Caco-2 (cell line): ENCODE data around the gene NOX5. TPM values are rescaled to one million over a fixed set of nuclear protein-coding genes. Genes with fewer than 3 reads are reported as not detected.

Experiments
- BruUV-seq: library from RNA; stranded (reverse); fragments of 400-500 nt; replicated peaks from 2 replicates; lab custom pipeline; 2021; lab: Mats Ljungman, UMichigan
- CTCF ChIA-PET: fragments of 300-600 bp; sonication (Branson Sonifier 250); formaldehyde crosslinking; loops from one replicate; lab custom pipeline; 2022; ENCODE audit warnings: antibody characterized with exemption; lab: Charles Lee
- POLR2A ChIA-PET: fragments of 300-600 bp; sonication (Branson Sonifier 250); formaldehyde crosslinking; loops from one replicate; lab custom pipeline; 2022; ENCODE audit warnings: antibody characterized with exemption; lab: Charles Lee
- DNase-seq, 2 experiments: peaks; one replicate each; pipeline versions ENCODE4 v3.0.0 to v3.0.0-alpha.2; 2020 to 2022
- H3K27me3 ChIP-seq: replicated peaks from 2 replicates; pipeline ENCODE4 v1.6.0; 2011; ENCODE audit warnings: low read length; ENCODE audit not compliant: control insufficient read depth, insufficient read depth
- H3K36me3 ChIP-seq: 2 replicates; pipeline ENCODE4 v1.5.1; 2011; ENCODE audit warnings: low read length; ENCODE audit not compliant: control insufficient read depth, insufficient read depth
- H3K4me1 ChIP-seq: fragments of 250-450 bp; sonication (Bioruptor Pico); 2 replicates; pipeline ENCODE4 v1.5.1; 2020; ENCODE audit warnings: mild to moderate bottlenecking
- H3K4me3 ChIP-seq: 2 replicates; pipeline ENCODE4 v1.5.1; 2011; ENCODE audit warnings: low read depth, mild to moderate bottlenecking, control low read depth, low read length
- H3K9me3 ChIP-seq: fragments of 250-450 bp; sonication (Bioruptor Pico); 2 replicates; pipeline ENCODE4 v1.5.1; 2020; ENCODE audit warnings: mild to moderate bottlenecking, moderate library complexity
- H3K27ac Mint-ChIP-seq: one replicate; pipeline ENCODE4 v1.8.0; 2022; ENCODE audit warnings: mixed read lengths; ENCODE audit not compliant: unreplicated experiment
- H3K27me3 Mint-ChIP-seq: one replicate; pipeline ENCODE4 v1.8.0; 2022; ENCODE audit warnings: mixed read lengths; ENCODE audit not compliant: insufficient read depth, unreplicated experiment
- H3K36me3 Mint-ChIP-seq: one replicate; pipeline ENCODE4 v1.8.0; 2022; ENCODE audit warnings: mild to moderate bottlenecking, mixed read lengths; ENCODE audit not compliant: insufficient read depth, unreplicated experiment
- H3K4me1 Mint-ChIP-seq: one replicate; pipeline ENCODE4 v1.8.0; 2022; ENCODE audit warnings: low read depth, mixed read lengths; ENCODE audit not compliant: unreplicated experiment
- H3K4me3 Mint-ChIP-seq: one replicate; pipeline ENCODE4 v1.8.0; 2022; ENCODE audit warnings: mild to moderate bottlenecking, moderate library complexity, mixed read lengths; ENCODE audit not compliant: unreplicated experiment
- H3K9me3 Mint-ChIP-seq: one replicate; pipeline ENCODE4 v1.8.0; 2022; ENCODE audit warnings: mixed read lengths; ENCODE audit not compliant: unreplicated experiment
- CTCF ChIP-seq, 2 experiments: fragments of 200-600 bp in 1 of 2; IDR thresholded peaks; 1 replicate in 1 of 2; 2 replicates in 1 of 2; pipeline versions ENCODE4 v1.5.1 to v1.8.0; 2011 to 2022; ENCODE audit warnings: antibody characterized with exemption in 1 of 2, control low read depth in 1 of 2, inconsistent platforms in 1 of 2, low read depth in 1 of 2, low read length in 1 of 2, mild to moderate bottlenecking in 1 of 2, moderate library complexity in 1 of 2; ENCODE audit not compliant: insufficient read depth in 1 of 2, severe bottlenecking in 1 of 2, unreplicated experiment in 1 of 2
- intact Hi-C: fragments of 100-400 bp; cut with micrococcal nuclease; formaldehyde crosslinking; loops from one replicate; pipeline ENCODE4 v1.10.0; 2022; ENCODE audit not compliant: unreplicated experiment
- total RNA-seq: library from RNA; stranded (reverse); gene quantifications from 2 replicates; pipeline ENCODE4 v1.2.3, GENCODE V29; 2022

The NOX5 gene
- total RNA-seq, 1 experiment from 2014 or later: 0.05 TPM

GRCh38 chr15:69025320-69025719, 10.8 kb downstream of the NOX5 start:
- Mint-ChIP-seq H3K9me3 (no peaks in the 10 kb centered on the region), H3K4me1 (no peaks in the 10 kb centered on the region), H3K4me3 (no peak overlapping the region), H3K27ac (no peak overlapping the region), H3K27me3 (no peaks in the 10 kb centered on the region), H3K36me3 (no peaks in the 10 kb centered on the region)
- ChIA-PET CTCF (interaction anchor here (0.6 kb wide), 1 partner anchor 9 kb away, joined by 3 read pairs; no protein-coding TSS in a partner anchor), POLR2A (no interaction called here)
- DNase-seq: no peak
- no peaks in the 10 kb centered on the region for H3K36me3 ChIP-seq
- no peaks in the 10 kb centered on the region for H3K4me1 ChIP-seq
- H3K4me3 ChIP-seq: no peak overlapping the region
- no TSS peak for BruUV-seq
- H3K9me3 ChIP-seq: no peaks in the 10 kb centered on the region
- intact Hi-C loops: no loop called here
- H3K27me3 ChIP-seq: no peaks in the 10 kb centered on the region
- TF ChIP-seq CTCF (IDR thresholded peaks at IDR 0.05; ENCODE audit: insufficient read depth in 1 of 2, low read depth in 1 of 2, low read length in 1 of 2, severe bottlenecking in 1 of 2, unreplicated experiment in 1 of 2): no peak

GRCh38 chr15:69026355-69026754, 11.9 kb downstream of the NOX5 start:
- Mint-ChIP-seq H3K36me3 (no peaks in the 10 kb centered on the region), H3K9me3 (no peaks in the 10 kb centered on the region), H3K4me3 (no peak overlapping the region), H3K27me3 (no peaks in the 10 kb centered on the region), H3K4me1 (no peaks in the 10 kb centered on the region), H3K27ac (no peak overlapping the region)
- no peak for DNase-seq
- CTCF ChIA-PET: no interaction called here
- TF ChIP-seq CTCF (IDR thresholded peaks at IDR 0.05; ENCODE audit: insufficient read depth in 1 of 2, low read depth in 1 of 2, low read length in 1 of 2, severe bottlenecking in 1 of 2, unreplicated experiment in 1 of 2): no peak
- H3K36me3 ChIP-seq: no peaks in the 10 kb centered on the region
- no peaks in the 10 kb centered on the region for H3K9me3 ChIP-seq
- no peaks in the 10 kb centered on the region for H3K4me1 ChIP-seq
- H3K27me3 ChIP-seq: no peaks in the 10 kb centered on the region; the same call in 1 of the 2 replicates
- H3K4me3 ChIP-seq: no peak overlapping the region
- POLR2A ChIA-PET: no interaction called here
- intact Hi-C loops: no loop called here
- no TSS peak for BruUV-seq

DNA sequence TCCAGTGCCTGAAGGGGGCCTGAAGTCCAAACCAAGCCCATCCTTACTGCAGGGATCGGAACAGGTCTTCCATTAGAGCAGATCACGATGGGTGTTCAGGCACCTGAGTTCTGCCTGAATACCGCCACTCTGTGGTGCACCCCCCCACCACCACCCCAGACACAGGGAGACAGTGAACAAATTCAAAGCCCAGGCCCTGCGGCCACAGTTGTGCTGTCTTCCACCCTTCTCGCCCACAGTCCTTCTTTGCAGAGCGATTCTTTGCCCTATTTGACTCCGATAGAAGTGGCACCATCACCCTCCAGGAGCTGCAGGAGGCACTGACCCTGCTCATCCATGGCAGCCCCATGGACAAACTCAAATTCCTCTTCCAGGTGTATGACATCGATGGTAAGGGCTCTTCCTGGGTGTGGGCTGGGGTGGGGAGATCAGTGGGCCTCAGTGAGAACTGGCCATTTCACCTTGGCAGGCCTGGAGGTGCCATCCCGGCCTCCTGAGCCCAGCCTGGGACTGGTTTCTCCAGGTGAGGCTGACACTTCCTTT, 13.6 kb downstream of the NOX5 start:
- Mint-ChIP-seq H3K27me3 (no peaks in the 10 kb centered on the region), H3K9me3 (no peaks in the 10 kb centered on the region), H3K4me1 (no peaks in the 10 kb centered on the region), H3K4me3 (no peak overlapping the region), H3K36me3 (no peaks in the 10 kb centered on the region), H3K27ac (no peak overlapping the region)
- Histone ChIP-seq H3K4me1 (no peaks in the 10 kb centered on the region), H3K36me3 (no peaks in the 10 kb centered on the region), H3K27me3 (no peaks in the 10 kb centered on the region; the same call in 1 of the 2 replicates), H3K4me3 (no peak overlapping the region), H3K9me3 (no peaks in the 10 kb centered on the region)
- intact Hi-C loops: no loop called here
- CTCF ChIA-PET: no interaction called here
- BruUV-seq: no TSS peak
- DNase-seq: no peak
- TF ChIP-seq CTCF (IDR thresholded peaks at IDR 0.05; ENCODE audit: insufficient read depth in 1 of 2, low read depth in 1 of 2, low read length in 1 of 2, severe bottlenecking in 1 of 2, unreplicated experiment in 1 of 2): no peak
- POLR2A ChIA-PET: no interaction called here
